Activated naive CD4-positive, alpha-beta T cell (primary cell): ENCODE results near the gene SPATA31D4.

Source experiments
- DNase-seq, 4 experiments: peaks; one replicate each; lab custom pipeline; 2025; lab: John Stamatoyannopoulos, UW

The SPATA31D4 gene

DNA sequence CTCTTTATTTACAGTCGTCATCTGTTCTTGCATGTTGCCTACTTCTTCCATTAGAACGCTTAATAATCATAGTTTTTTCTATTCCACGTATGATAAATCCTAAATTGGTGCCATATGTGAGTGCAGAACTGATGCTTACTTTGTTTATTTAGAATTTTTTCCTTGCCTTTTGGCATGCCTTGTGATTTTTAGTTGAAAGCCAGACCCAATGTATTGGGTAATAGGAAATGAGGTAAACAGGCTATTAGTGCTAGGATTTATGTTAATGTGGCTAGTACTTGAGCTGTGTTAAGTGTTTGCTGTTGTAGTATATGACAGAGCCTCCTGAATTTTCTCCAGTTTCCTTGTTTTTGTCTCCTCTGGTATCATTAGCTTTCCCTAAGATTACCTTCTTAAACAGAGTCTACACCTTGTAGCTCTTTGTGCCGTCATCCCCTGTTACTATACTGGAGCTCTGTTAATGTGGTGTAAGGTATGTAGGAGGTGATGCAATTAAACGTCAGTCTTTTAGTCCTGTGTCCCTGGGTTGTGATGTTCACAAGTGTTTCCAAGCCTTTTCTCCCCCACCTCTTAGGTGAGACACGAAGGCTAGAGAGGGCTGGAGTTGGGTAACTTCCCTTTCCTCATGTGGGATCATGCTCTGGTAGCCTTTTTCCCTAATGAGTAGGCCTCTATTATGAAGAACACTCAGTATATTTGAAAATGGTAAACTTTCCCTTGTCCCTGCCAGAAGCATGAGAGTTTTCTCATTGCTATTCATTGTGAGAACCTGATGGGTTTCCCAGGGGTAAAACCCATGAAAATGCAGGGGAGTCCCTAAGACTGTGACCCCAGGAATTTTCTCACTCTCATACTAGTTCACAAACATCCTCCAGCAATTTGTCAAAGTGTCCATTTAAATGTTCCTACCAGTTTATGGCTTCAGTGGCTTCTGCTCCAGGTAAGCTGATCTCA is 36.3 kb downstream of the SPATA31D4 start:
- no peak for DNase-seq

DNA sequence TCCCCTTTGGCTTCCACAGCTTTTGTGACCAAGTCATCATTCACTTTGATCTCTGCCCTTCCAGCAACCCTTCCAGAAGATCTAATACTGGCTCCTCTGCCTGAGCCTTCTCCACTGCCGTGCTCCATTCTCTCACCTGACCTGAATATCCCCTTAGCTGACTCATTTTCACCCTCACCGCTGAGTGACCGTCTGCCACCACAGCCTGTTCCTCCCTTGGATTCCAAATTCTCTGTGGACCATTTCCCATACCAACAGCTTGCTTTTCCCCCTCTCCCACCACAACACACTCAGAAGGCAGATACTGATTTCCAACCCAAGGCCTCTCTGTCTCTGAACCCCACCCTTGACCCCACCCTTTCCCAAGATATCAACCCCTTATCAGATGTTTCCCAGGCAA is 39.8 kb downstream of the SPATA31D4 start:
- no peak for DNase-seq

DNA sequence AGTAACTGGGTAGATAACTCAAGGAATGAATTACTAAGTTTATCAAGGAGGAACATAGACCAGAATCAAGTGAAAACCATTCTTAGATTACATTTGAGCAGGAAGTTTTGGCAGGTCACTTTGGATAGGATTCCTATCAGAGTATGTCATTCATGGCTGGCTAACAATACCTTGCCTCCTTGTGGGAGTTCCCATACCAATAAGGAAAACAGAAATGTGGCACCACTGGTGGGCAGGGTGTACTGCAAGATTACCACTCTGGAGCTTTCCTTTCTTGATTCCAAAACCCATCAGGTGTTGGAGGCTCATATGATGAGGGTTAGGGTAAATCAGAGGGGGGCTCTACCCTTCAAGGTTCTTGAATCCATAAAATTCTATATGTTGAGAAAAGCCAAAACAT is 41.7 kb downstream of the SPATA31D4 start:
- no peak for DNase-seq

DNA sequence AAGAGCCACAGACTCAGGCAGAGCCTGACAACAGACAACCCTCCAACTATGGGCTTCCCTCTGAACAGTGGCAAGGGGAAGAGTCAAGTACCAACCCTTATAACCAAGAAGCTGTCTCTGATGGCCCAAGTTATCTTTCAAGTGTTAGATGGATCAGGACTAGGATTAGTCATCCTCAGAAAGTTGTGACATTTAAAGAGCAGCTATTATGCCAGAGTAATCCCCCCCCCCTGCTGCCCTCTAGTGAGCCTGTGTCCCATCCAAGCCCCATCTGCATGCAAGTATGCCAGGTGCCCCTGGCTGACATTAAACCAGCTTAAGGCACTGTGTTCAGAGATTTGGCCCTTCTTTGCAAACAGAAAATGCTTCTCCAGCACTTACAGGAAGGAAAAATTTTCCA is 43.5 kb downstream of the SPATA31D4 start:
- no peak for DNase-seq

DNA sequence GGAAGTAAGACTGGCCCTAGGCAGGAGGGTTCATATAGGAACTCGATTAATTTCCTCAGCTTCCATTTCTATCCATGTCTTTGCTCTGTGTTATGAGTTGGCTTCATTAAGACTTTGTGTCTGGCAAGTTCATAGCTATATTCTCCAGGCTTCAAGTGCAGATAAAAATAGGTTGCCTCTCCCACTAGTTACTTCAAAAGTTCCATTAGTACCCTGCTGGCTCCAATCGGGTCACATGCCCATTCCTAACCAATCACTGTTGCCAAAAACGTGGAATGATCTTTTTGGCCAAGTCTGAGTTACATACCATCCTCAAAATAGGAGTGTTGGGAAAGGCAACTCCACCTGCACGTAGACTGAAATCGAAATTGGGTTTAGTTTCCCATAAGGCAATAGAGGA is 46.5 kb downstream of the SPATA31D4 start:
- no peak for DNase-seq

DNA sequence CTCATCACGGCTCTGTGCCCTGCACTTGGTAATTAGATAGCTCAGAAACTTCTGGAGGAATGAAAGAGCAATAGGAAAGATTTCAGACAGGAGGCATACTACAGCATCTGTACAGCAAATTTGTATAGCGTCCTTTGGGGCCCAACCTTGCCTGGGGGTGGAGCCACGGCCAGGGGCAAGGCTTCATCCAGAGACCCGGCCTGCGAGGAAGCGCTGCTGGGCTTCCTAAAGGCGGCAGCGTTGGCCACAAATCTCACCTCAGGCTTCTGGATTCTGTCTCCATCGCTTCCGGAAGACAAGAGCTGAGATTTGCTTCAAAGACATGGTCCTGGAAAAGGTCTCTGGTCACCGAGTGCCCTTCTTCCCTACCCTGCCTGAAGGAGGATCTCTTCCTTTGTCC is 48.1 kb downstream of the SPATA31D4 start:
- DNase-seq = no peak

DNA sequence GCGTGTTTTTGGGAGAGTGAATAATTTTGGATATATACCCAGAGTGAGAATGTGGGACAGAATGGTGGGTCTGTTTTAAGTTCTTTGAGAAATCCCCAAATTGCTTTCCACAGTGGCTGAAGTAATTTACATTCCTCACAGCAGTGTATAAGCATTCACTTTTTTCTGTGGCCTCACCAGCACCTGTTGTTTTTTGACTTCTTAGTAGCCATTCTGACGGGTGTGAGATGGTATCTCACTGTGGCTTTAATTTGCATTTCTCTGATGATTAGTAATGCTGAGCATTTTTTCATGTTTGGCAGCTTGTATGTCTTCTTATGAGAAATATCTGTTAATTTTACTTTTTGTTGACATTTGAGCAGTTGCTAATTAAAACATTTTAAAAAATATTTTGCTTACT is 51.0 kb downstream of the SPATA31D4 start:
- no peak for DNase-seq

DNA sequence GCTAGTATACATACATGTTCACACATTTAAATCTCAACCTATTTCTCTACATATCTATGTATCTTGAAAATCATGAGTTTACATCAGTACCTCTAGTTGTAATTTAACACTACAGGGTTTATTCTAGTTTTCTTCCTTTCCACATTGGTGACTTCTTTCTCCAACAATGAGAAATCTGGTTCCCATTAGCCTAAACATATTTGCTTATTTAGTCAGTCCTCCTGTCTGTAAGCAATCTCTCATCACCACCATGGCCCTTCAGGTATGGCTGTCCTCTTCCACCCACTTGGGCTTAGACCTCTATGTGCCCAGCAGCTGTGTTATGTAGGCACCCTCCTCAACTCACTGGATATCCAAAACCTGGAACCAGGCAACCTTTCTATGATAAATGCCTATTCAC is 52.3 kb downstream of the SPATA31D4 start:
- DNase-seq = no peak

DNA sequence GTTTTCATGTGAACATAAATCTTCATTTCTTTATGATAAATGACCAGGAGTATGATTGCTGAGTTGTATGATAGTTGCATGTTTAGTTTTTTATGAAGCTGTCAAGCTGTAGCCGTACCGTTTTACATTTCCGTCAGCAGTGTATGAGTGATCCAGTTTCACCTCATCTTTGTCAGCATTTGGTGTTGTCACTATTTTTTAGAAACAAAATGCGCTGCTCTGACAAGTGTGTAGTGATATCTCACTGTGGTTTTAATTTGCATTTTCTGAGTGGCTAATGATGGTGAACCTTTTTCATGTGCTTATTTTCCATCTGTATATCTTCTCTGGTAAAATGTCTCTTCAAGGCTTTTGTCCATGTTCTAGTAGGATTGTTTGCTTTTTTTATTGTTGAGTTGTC is 53.7 kb downstream of the SPATA31D4 start:
- DNase-seq = no peak
